CD4-positive, alpha-beta T cell treated with Interferon gamma for 1 hour (primary cell): ENCODE measurements around the gene RPS25.
"Not testable (repeated sequence)": the region's sequence is repeated elsewhere in the genome, so short reads cannot be mapped to it uniquely, and the experiment has no call there.

Source experiments
- DNase-seq: peaks from one replicate; pipeline ENCODE4 v3.0.0-alpha.2; 2020

The RPS25 gene

GRCh38 chr11:119018074-119018938 is at the start of gene RPS25, which contains the start of gene TRAPPC4:
TSS of gene RPS25 (minus strand) at chr11:119018343. CDS start at chr11:119018284, 59 bp downstream.
TSS of gene TRAPPC4 (plus strand) at chr11:119018766. CDS start at chr11:119018796, 30 bp downstream.
- DNase-seq: peak; percentile 95

DNA sequence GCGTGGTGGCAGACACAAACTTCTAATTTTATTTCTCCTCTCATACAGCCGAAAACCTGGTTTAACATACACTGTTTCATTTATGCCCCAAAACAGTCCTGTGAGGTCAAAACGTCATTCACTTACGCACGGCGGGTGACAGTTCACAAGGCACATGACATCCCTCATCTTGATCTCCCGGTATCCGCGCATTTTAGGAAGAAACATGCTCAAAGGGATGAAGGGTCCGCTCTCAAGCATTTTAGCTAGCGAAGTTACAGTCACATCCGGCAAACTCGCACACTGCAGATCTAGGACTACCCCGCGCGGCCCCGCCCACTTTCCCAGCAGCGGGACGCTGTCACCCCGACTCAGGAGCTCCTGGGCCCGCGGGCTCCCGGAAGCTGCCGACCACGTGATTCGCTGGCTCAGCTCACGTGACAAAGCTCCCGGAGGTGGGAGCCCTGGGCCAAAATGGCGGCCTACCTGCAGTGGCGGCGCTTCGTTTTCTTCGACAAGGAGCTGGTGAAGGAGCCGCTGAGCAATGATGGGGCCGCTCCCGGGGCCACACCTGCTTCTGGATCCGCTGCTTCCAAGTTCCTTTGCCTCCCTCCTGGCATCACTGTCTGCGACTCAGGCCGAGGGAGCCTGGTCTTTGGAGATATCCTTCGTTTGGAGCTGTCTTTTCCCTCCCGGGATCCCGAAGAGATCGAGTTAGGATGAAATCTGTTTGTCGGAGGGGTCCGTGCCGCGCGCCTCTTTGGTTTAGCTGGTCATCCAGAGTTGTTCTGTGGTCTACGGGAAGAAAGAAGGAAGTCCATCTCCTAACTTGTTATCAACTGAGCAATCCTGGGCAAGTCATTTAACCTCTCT is 49.5 kb upstream of the RPS25 start, which contains the start of gene VPS11:
Gene VPS11 (plus strand): TSS at position 448 of the 852 bp plus-strand sequence. CDS start 6 bp downstream, at position 454.
- DNase-seq: peak; percentile 97

GRCh38 chr11:119065369-119065768 is 47.2 kb upstream of the RPS25 start:
- peak; percentile 42 for DNase-seq

GRCh38 chr11:119062779-119063178 is 44.6 kb upstream of the RPS25 start:
- no peak for DNase-seq

DNA sequence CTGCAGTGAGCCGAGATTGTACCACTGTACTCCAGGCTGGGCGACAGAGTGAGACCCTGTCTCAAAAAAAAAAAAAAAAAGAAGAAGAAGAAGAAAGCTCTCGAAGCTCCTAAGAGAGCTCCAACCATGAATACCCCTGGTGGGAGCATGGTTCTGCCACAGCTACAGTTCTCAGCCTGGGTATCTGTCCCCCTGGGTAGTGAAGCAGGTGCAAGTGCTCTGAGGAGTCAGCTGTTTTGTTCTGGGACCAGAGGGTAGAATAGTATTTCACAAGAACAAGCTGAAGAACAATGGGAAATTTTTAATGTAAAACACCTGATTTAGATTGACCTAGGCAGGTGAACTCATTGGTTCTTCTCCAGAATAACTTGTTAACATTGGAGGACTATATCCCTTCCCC is 43.1 kb upstream of the RPS25 start:
- DNase-seq: no peak

- DNase-seq: not testable (repeated sequence)
These were observed 41.0 kb upstream of the RPS25 start for GRCh38 chr11:119059128-119059527.

DNA sequence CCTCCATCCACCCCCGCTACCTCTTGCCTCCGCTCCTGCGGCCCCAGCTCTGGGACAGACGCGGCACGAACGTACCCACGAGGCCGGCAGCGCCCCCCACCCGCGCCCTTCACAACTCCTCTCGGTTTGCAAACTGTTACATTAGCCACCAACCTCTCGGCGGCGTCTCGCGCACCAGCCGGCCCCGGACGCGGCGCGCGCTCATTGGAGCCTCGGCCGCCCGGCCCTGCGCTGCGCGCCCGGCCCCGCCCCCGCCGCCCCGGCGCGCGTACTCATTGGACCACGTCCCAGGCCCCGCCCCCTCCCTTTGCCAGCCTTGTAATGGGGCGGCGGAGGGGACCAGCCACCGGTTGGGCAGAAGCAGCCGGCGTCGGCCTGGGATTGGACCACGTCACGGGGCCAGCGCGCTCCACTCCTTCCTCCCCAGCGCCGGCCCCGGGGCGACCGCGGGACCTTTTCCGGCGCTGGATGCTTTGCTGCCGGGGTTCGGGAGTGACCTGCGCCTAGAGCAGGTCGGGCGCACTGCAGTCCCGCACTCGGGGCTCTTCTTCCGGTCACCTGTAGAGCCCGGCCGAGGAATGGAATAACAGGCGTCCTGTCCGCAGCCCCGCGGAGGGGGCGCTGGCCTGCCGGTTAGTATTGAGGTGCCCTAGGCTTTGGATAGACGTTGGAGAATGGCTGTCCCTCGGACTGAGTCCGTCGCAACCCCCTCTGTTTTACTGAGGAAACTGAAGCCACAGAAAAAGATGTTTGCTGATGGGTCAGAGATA is 39.0 kb upstream of the RPS25 start, which contains the start of gene HYOU1:
Gene HYOU1 (minus strand): TSS at position 206 of the 770 bp plus-strand sequence. CDS start 1,045 bp downstream, outside the sequence.
- peak; percentile 97 for DNase-seq

- peak; percentile 49 for DNase-seq
These were observed 38.4 kb upstream of the RPS25 start for GRCh38 chr11:119056421-119056999.

- no peak for DNase-seq
These were observed 37.8 kb upstream of the RPS25 start for GRCh38 chr11:119055901-119056300.

GRCh38 chr11:119054418-119054817 is 36.3 kb upstream of the RPS25 start:
- DNase-seq: no peak

GRCh38 chr11:119052163-119052814 is 34.1 kb upstream of the RPS25 start:
- DNase-seq: no peak

DNA sequence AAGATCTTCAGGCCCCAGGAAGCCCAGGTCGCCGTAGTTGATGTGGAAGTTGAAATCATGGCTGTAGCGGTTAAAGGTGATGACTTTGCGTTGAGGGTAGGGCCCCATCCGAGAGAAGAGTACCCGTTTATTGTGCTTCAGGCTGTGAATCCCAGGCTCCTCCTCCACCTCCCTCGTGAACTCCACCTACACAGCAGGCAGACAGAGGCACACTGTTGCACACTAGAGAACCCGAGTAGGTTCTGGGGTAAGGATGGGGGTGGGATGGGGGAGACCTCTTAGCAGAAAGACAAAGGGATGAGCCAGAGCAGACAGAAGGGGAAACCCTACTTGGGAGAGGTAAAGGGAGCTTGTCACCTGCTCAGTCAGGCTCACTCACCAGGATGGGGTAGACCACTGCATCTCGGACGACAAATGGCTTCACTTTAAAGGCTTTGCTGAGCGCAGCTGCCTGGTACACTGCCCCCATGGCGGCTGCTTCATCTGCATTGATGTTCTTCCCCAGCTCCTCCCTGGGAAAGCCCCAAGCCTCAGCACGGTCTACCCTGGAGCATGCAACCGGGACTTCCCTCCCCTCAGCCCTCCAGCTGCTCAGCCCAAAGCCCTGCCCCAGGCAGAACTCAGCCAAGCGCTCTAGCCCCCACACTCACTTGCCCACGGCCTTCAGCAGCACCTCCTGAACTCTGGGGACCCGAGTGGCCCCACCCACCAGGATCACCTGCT is 33.5 kb upstream of the RPS25 start:
- DNase-seq: peak; percentile 20

GRCh38 chr11:119049081-119049480 is 30.9 kb upstream of the RPS25 start:
- DNase-seq: no peak

DNA sequence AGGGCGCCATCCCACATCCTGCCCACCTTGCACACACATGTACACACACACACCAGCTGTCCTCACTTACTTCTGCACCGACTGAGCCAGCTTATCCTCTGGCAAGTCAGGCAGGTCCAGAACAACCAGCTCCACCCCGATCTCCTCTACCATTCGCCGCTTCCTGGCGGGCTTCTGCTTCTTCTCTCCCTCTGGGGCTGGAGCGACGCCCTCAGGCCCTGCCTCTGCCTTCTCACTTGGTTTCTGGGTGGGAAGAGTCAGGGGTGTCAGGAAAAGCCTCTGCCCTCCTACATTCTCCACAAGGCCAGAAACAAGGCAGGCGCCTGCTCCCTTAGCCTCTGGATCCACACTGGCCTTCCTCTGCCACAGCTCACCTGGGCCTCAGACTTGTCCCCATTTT is 30.5 kb upstream of the RPS25 start:
- DNase-seq: no peak

DNA sequence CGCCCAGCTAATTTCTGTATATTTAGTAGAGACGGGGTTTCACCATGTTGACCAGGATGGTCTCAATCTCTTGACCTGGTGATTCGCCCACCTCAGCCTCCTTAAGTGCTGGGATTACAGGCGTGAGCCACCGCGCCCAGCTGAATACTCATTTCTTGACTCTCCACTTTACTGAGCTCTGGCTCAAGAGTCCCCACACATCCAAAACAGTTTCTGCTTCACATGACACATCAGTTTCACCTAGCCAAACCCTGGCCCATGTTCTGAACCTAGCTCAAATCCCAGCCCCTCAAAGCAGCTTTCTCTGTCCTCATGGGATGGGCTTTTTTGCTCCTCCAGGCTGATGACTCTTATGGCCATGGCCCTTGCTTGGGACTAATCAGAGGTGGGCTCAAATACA is 29.1 kb upstream of the RPS25 start:
- no peak for DNase-seq

- no peak for DNase-seq
These were observed 28.3 kb upstream of the RPS25 start for GRCh38 chr11:119046489-119046888.

GRCh38 chr11:119044708-119045107 is 26.6 kb upstream of the RPS25 start:
- DNase-seq: no peak

DNA sequence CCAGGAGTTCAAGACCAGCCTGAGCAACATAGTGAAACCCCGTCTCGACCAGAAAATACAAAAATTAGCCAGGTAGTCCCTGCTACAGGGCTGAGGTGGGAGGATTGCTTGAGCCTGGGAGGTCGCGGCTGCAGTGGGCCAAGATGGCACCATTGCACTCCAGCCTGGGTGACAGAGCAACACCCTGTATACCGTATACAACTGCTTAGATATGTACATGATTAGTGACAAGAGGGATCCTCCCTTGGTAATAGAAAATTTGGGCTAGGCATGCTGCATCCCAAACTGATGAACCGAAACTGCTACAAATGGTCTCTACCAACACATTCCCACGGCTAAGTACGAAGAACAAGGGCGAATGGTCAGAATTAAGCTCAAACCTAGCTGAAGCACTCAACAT is 24.8 kb upstream of the RPS25 start:
- no peak for DNase-seq

DNA sequence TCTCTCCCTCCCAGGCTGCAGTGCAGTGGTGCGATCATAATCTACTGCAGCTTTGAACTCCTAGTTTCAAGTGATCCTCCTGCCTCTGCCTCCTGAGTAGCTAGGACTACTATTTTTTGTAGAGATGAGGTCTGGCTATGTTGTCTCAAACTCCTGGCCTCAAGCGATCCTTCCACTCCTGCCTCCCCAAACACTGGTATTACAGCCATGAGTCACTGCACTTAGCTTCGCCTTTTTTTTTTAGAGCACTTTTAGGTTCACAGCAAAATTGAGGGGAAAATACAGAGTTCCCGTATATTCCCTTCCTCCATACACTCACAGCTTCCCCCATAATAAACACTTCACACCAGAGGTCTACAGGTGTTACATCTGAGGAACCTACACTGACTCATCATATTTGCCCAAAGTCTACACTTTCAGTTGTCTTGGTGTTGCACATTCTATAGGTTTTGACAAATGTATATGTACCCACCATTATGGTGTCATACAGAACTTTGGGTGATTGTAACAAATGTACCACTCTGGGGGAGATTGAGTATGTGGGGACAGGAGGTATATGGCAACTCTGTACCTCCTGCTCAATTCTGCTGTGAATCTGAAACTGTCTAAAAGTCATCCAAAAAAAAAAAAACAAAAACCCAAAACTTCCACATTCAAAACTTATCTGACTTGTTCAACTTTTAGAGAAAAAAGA is 23.8 kb upstream of the RPS25 start:
- DNase-seq: no peak

GRCh38 chr11:119039471-119039870 is 21.3 kb upstream of the RPS25 start:
- DNase-seq: not testable (repeated sequence)
